Transverse colon (tissue), 4 donors: ENCODE measurements around the gene OR52N4. TPM values are rescaled to one million over a fixed set of nuclear protein-coding genes. Genes with fewer than 3 reads are reported as not detected.

ENCODE experiments used
- DNase-seq: peaks from one replicate; pipeline ENCODE4 v3.0.0-alpha.2; 2019
- H3K27ac ChIP-seq, 4 donors: fragments of 200-600 bp; sonication (generic); 2 replicates each; pipeline ENCODE4 v1.5.1; 2016 to 2018; ENCODE audit warnings: inconsistent platforms in 4 of 4
- H3K27me3 ChIP-seq: fragments of 200-600 bp; sonication (generic); 2 replicates; pipeline ENCODE4 v1.5.1; 2017; ENCODE audit warnings: inconsistent platforms
- H3K36me3 ChIP-seq, 4 donors: fragments of 200-600 bp; sonication (generic); 2 replicates each; pipeline ENCODE4 v1.5.1; 2017 to 2019; ENCODE audit warnings: inconsistent platforms in 4 of 4
- H3K4me1 ChIP-seq, 4 donors: fragments of 200-600 bp; sonication (generic); 2 replicates each; pipeline ENCODE4 v1.5.1; 2017 to 2020; ENCODE audit warnings: inconsistent platforms in 4 of 4
- H3K4me3 ChIP-seq, 4 donors: fragments of 200-600 bp; sonication (generic); 1 replicate in 1 of 4; 2 replicates in 3 of 4; pipeline versions ENCODE4 v1.5.1 to v1.6.1; 2017 to 2019; ENCODE audit warnings: inconsistent platforms in 4 of 4
- H3K9me3 ChIP-seq, 2 donors: fragments of 200-600 bp; sonication (generic); 2 replicates each; pipeline ENCODE4 v1.5.1; 2017 to 2019; ENCODE audit warnings: inconsistent platforms in 2 of 2
- EP300 ChIP-seq: sonication (generic); formaldehyde crosslinking; IDR thresholded peaks from one replicate; pipeline ENCODE4 v1.6.1; 2017; ENCODE audit warnings: antibody characterized with exemption, low read depth
- POLR2A ChIP-seq: fragments of 450-650 bp; IDR thresholded peaks from one replicate; pipeline ENCODE4 v1.6.1; 2016; ENCODE audit warnings: antibody characterized with exemption, mild to moderate bottlenecking, moderate library complexity
- POLR2AphosphoS5 ChIP-seq, 3 donors: sonication (generic); formaldehyde crosslinking; IDR thresholded peaks; one replicate each; pipeline ENCODE4 v1.6.1; 2016; ENCODE audit warnings: antibody characterized with exemption in 3 of 3
- WGBS, 2 donors: methylation state at CpG; one replicate each; pipeline ENCODE4 v1.1.5; 2018; ENCODE audit warnings: low coverage in 1 of 2; 5-methylcytosine and 5-hydroxymethylcytosine counted together
- in situ Hi-C, 4 donors: fragments of 200-750 bp; cut with MboI; loops; one replicate each; pipeline versions ENCODE4 v1.15.0 to v1.15.1; 2017; ENCODE audit warnings: low sequenced_read_pairs in 3 of 4, low pct_ligation_motif_present in 1 of 4, low pct_unique_long_range_greater_than_20kb in 1 of 4
- intact Hi-C: fragments of 100-400 bp; cut with DNase I; formaldehyde crosslinking; loops from one replicate; pipeline ENCODE4 v1.15.1; 2023; ENCODE audit warnings: low total_unique reads
- total RNA-seq, 4 donors: library from RNA; depleted of rRNA; stranded (reverse); fragments of >200 nt; gene quantifications; one replicate each; pipeline ENCODE4 v1.1.0, GENCODE V29; 2016
- TF ChIP-seq, protein P1 (sequence below), 5 experiments: fragments of 200-600 bp in 3 of 5; fragments of 450-650 bp in 2 of 5; sonication (generic) in 3 of 5; IDR thresholded peaks; 1 replicate in 2 of 5; 2 replicates in 3 of 5; pipeline ENCODE4 v1.5.1; 2016 to 2017; ENCODE audit warnings: antibody characterized with exemption in 5 of 5, inconsistent platforms in 3 of 5, mild to moderate bottlenecking in 2 of 5, moderate library complexity in 1 of 5

Gene OR52N4
- total RNA-seq, 4 donors from 2014 or later = not detected

DNA sequence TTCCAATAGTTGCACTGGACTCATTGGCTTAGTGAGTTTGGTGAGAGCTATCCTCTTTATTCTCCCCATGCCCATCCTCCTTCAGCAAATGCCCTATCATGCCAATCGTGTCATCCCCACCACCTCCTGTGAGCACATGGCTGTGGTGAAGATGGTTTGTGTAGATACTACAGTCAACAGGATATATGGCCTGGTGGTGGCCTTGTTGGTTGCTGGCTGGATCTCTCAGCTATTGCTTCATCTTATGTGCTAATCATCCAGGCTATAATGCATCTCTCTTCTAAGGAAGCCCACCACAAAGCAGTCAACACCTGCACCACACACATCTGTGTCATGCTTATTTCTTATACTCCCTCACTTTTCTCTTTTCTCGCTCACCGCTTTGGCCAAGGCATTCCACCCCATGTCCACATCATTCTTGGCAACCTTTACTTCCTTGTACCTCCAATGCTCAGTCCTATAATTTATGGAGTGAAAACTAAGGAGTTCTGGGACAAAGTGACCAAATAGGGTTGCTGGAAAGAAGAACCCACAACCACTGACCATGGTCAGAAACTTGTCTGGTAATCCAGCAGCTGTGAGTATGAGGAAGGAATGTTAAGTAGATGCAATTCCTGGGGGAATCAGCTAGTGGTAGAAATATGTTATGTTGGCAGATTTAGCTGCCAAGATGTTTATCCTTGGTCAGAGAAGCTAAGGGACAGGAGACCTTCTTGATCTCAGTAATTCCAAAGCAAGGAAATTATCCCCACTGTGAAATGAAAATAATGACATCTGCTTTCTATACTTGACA, 34.1 kb upstream of the OR52N4 start:
- Histone ChIP-seq H3K27me3 (no peaks in the 10 kb centered on the region), H3K4me3 (no peak overlapping the region), H3K4me1 (no peaks in the 10 kb centered on the region), H3K36me3 (no peaks in the 10 kb centered on the region), H3K27ac (no peak overlapping the region), H3K9me3 (no peaks in the 10 kb centered on the region)
- in situ Hi-C loops (no loop called here), intact Hi-C loops (no loop called here)
- TF ChIP-seq POLR2AphosphoS5 (IDR thresholded peaks at IDR 0.05) (no peak), POLR2A (no peak), EP300 (no peak)
- TF ChIP-seq, protein P1, sequence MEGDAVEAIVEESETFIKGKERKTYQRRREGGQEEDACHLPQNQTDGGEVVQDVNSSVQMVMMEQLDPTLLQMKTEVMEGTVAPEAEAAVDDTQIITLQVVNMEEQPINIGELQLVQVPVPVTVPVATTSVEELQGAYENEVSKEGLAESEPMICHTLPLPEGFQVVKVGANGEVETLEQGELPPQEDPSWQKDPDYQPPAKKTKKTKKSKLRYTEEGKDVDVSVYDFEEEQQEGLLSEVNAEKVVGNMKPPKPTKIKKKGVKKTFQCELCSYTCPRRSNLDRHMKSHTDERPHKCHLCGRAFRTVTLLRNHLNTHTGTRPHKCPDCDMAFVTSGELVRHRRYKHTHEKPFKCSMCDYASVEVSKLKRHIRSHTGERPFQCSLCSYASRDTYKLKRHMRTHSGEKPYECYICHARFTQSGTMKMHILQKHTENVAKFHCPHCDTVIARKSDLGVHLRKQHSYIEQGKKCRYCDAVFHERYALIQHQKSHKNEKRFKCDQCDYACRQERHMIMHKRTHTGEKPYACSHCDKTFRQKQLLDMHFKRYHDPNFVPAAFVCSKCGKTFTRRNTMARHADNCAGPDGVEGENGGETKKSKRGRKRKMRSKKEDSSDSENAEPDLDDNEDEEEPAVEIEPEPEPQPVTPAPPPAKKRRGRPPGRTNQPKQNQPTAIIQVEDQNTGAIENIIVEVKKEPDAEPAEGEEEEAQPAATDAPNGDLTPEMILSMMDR (IDR thresholded peaks at IDR 0.05) = no peak
- no peak for DNase-seq
- 97 to 100% methylated on average over 1 to 3 of the region's 3 CpGs for WGBS, 2 donors

DNA sequence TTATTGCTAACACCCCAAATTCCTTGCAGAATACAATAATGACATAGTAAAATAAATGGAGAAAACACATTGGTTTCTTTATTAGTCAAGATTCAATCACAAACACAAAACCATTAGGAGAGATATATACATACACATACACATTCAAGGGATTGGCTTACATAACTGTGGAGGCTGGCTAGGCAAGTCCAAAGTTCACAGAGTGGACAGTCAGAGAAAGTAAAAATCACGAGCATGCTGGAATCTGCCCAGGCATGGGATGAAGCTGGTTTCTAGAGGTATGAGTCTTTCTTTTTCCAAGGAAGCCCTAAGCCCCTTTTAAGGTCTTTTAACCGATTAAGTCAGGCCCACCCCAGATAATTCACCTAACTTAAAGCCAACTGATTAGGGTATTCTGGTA, 31.4 kb upstream of the OR52N4 start:
- DNase-seq = no peak
- Histone ChIP-seq H3K27ac (no peak overlapping the region), H3K36me3 (no peaks in the 10 kb centered on the region), H3K9me3 (no peaks in the 10 kb centered on the region), H3K4me1 (no peaks in the 10 kb centered on the region), H3K27me3 (no peaks in the 10 kb centered on the region), H3K4me3 (no peak overlapping the region)
- TF ChIP-seq, protein P1 (IDR thresholded peaks at IDR 0.05) = no peak
- TF ChIP-seq POLR2A = no peak
- 62 to 72% methylated on average over 2 of the region's 2 CpGs for WGBS, 2 donors
- intact Hi-C loops (no loop called here), in situ Hi-C loops (no loop called here)

DNA sequence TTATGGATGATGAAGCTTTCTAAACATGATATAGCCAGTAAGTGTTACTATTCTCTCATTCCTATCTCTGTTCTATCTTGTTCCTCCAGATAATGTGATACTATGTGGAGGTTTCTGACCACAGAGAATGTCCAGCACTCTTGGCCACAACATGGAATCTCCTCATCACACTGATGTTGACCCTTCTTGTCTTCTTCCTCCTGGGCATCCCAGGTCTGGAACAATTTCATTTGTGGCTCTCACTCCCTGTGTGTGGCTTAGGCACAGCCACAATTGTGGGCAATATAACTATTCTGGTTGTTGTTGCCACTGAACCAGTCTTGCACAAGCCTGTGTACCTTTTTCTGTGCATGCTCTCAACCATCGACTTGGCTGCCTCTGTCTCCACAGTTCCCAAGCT, 27.7 kb upstream of the OR52N4 start:
- WGBS, 2 donors = 86 to 94% methylated on average over 1 of the region's 1 CpG
- intact Hi-C loops (no loop called here), in situ Hi-C loops (no loop called here)
- Histone ChIP-seq H3K27me3 (no peaks in the 10 kb centered on the region), H3K36me3 (no peaks in the 10 kb centered on the region), H3K9me3 (no peaks in the 10 kb centered on the region), H3K4me1 (no peaks in the 10 kb centered on the region), H3K27ac (no peak overlapping the region), H3K4me3 (no peak overlapping the region)
- DNase-seq = no peak
- TF ChIP-seq POLR2AphosphoS5 (IDR thresholded peaks at IDR 0.05) (no peak), POLR2A (no peak), EP300 (no peak)
- TF ChIP-seq, protein P1 (IDR thresholded peaks at IDR 0.05) = no peak

DNA sequence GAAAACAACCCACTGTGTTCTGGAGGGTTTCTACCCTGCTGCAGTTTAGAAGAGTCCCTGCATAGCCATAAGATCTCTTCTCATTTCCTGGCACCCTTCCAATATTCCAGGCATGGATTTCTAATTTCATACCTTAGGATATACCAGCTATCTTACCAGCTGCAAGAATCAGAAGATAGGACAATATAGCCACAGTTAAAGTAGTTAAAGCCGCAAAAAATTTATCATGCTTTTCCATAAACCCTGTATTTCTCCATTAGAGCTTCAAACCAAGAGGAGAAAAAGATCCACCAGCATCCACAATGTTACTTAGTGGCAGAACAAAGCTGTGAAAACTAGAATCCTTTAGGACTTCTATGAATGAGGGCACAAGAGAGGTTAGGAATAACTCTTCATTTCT, 26.4 kb upstream of the OR52N4 start:
- intact Hi-C loops = no loop called here

More for the DNA sequence above, 26.4 kb upstream of the OR52N4 start:
- TF ChIP-seq EP300 (no peak), POLR2A (no peak), POLR2AphosphoS5 (IDR thresholded peaks at IDR 0.05) (no peak)
- TF ChIP-seq, protein P1 (IDR thresholded peaks at IDR 0.05) = no peak
- 94 to 97% methylated on average over 1 of the region's 1 CpG for WGBS, 2 donors
- H3K9me3 ChIP-seq = no peaks in the 10 kb centered on the region
- no peak overlapping the region for H3K4me3 ChIP-seq
- no peaks in the 10 kb centered on the region for H3K36me3 ChIP-seq
- no peaks in the 10 kb centered on the region for H3K27me3 ChIP-seq
- DNase-seq = no peak
- H3K4me1 ChIP-seq = no peaks in the 10 kb centered on the region
- in situ Hi-C loops = no loop called here
- no peak overlapping the region for H3K27ac ChIP-seq
